CD14-positive monocyte (primary cell): ENCODE results near the gene HSD17B14. TPM values are rescaled to one million over a fixed set of nuclear protein-coding genes. Genes with fewer than 3 reads are reported as not detected.
A peak's percentile ranks its signal among the peaks of the same experiment; 100 is the strongest.

ENCODE experiments used
- DNase-seq, 3 donors: peaks; one replicate each; pipeline ENCODE4 v3.0.0-alpha.2; 2011 to 2022
- H2AFZ ChIP-seq: 2 replicates; pipeline ENCODE4 v1.6.0; 2012; ENCODE audit warnings: mild to moderate bottlenecking, low read depth, low read length, inconsistent platforms; ENCODE audit not compliant: insufficient read depth, poor library complexity, severe bottlenecking
- H3K27ac ChIP-seq, 2 donors: 1 replicate in 1 of 2; 2 replicates in 1 of 2; pipeline ENCODE4 v1.5.1; 2012 to 2013; ENCODE audit warnings: low read length in 2 of 2, control low read depth in 1 of 2, inconsistent platforms in 1 of 2, low read depth in 1 of 2, mild to moderate bottlenecking in 1 of 2
- H3K27me3 ChIP-seq, 2 donors: one replicate each; pipeline versions ENCODE4 v1.6.0 to v1.6.1; 2011 to 2013; ENCODE audit warnings: low read length in 2 of 2; ENCODE audit not compliant: control insufficient read depth in 2 of 2, insufficient read depth in 2 of 2
- H3K36me3 ChIP-seq, 2 donors: replicated peaks in 1 of 2; 1 replicate in 1 of 2; 2 replicates in 1 of 2; pipeline versions ENCODE4 v1.5.1 to v1.6.1; 2012 to 2013; ENCODE audit warnings: low read length in 2 of 2, control low read depth in 1 of 2, inconsistent platforms in 1 of 2, mild to moderate bottlenecking in 1 of 2; ENCODE audit not compliant: insufficient read depth in 2 of 2, control insufficient read depth in 1 of 2
- H3K4me1 ChIP-seq, 2 donors: 1 replicate in 1 of 2; 2 replicates in 1 of 2; pipeline versions ENCODE4 v1.5.1 to v1.6.1; 2012 to 2013; ENCODE audit warnings: low read length in 2 of 2, control low read depth in 1 of 2, inconsistent platforms in 1 of 2, mild to moderate bottlenecking in 1 of 2, moderate library complexity in 1 of 2; ENCODE audit not compliant: insufficient read depth in 2 of 2, control insufficient read depth in 1 of 2
- H3K4me2 ChIP-seq: replicated peaks from 2 replicates; pipeline ENCODE3; 2012; ENCODE audit warnings: low read length, moderate library complexity, mild to moderate bottlenecking; ENCODE audit not compliant: poor library complexity, severe bottlenecking; ENCODE audit errors: extremely low read depth
- H3K4me3 ChIP-seq, 3 experiments: fragments of 200-600 bp in 1 of 3; sonication (generic) in 1 of 3; replicated peaks in 1 of 3; 1 replicate in 2 of 3; 2 replicates in 1 of 3; pipeline ENCODE4 v1.5.1; 2011 to 2013; ENCODE audit warnings: low read length in 3 of 3, mild to moderate bottlenecking in 3 of 3, control low read depth in 2 of 3, low read depth in 2 of 3, inconsistent platforms in 1 of 3, moderate library complexity in 1 of 3
- H3K79me2 ChIP-seq: 2 replicates; pipeline ENCODE4 v1.6.0; 2012; ENCODE audit warnings: mild to moderate bottlenecking, control low read depth, inconsistent platforms, low read length, moderate library complexity; ENCODE audit not compliant: insufficient read depth
- H3K9ac ChIP-seq: 2 replicates; pipeline ENCODE4 v1.6.0; 2017; ENCODE audit warnings: low read length, mild to moderate bottlenecking; ENCODE audit not compliant: insufficient read depth, poor library complexity, severe bottlenecking
- H3K9me3 ChIP-seq, 2 donors: replicated peaks in 1 of 2; 1 replicate in 1 of 2; 2 replicates in 1 of 2; pipeline versions ENCODE4 v1.5.1 to v1.6.1; 2012 to 2013; ENCODE audit warnings: low read length in 2 of 2, control low read depth in 1 of 2; ENCODE audit not compliant: control insufficient read depth in 1 of 2, insufficient read depth in 1 of 2
- H4K20me1 ChIP-seq: 2 replicates; pipeline ENCODE4 v1.6.0; 2012; ENCODE audit warnings: mild to moderate bottlenecking, low read length, control low read depth, moderate library complexity; ENCODE audit not compliant: insufficient read depth
- H3K27ac Mint-ChIP-seq, 7 donors: one replicate each; pipeline ENCODE4 v1.8.0; 2020; ENCODE audit warnings: mild to moderate bottlenecking in 7 of 7, mixed read lengths in 7 of 7, moderate library complexity in 6 of 7, inconsistent platforms in 2 of 7
- H3K27me3 Mint-ChIP-seq, 3 donors: one replicate each; pipeline ENCODE4 v1.8.0; 2021 to 2022; ENCODE audit warnings: low read depth in 3 of 3, mild to moderate bottlenecking in 3 of 3, mixed read lengths in 3 of 3, moderate library complexity in 3 of 3, inconsistent platforms in 1 of 3
- H3K36me3 Mint-ChIP-seq, 2 donors: one replicate each; pipeline ENCODE4 v1.8.0; 2020; ENCODE audit warnings: mixed read lengths in 2 of 2, inconsistent platforms in 1 of 2, mild to moderate bottlenecking in 1 of 2
- H3K4me1 Mint-ChIP-seq: one replicate; pipeline ENCODE4 v1.8.0; 2020; ENCODE audit warnings: mild to moderate bottlenecking, mixed read lengths
- H3K4me3 Mint-ChIP-seq, 2 donors: one replicate each; pipeline ENCODE4 v1.8.0; 2020; ENCODE audit warnings: mild to moderate bottlenecking in 2 of 2, mixed read lengths in 2 of 2, moderate library complexity in 1 of 2
- H3K9me3 Mint-ChIP-seq, 7 donors: one replicate each; pipeline ENCODE4 v1.8.0; 2020 to 2022; ENCODE audit warnings: mixed read lengths in 7 of 7, mild to moderate bottlenecking in 6 of 7, moderate library complexity in 6 of 7, inconsistent platforms in 2 of 7
- CTCF ChIP-seq: fragments of 200-600 bp; IDR thresholded peaks from one replicate; pipeline ENCODE4 v1.8.0; 2022; ENCODE audit warnings: antibody characterized with exemption, mild to moderate bottlenecking
- WGBS: methylation state at CpG from one replicate; pipeline ENCODE4 v1.1.5; 2013; ENCODE audit warnings: missing lambda C conversion rate; ENCODE audit not compliant: insufficient coverage; 5-methylcytosine and 5-hydroxymethylcytosine counted together
- intact Hi-C, 2 donors: fragments of 100-400 bp; cut with micrococcal nuclease; formaldehyde crosslinking; loops; one replicate each; pipeline versions ENCODE4 v1.15.0 to v1.15.1; 2023
- polyA plus RNA-seq, 3 donors: library from polyadenylated mRNA; depleted of rRNA in 1 of 3; unstranded in 2 of 3; stranded (reverse) in 1 of 3; fragments of 300-500 nt in 2 of 3; fragments of >200 nt in 1 of 3; fragmentation: Illumina TruSeq in 2 of 3; gene quantifications; 1 replicate in 2 of 3; 2 replicates in 1 of 3; pipeline ENCODE4 v1.2.3, GENCODE V29; 2012 to 2021

The HSD17B14 gene
- polyA plus RNA-seq, 3 donors: not detected

- Histone ChIP-seq H3K79me2 (peaks cover 26% of the 10 kb centered on the region), H3K9ac (no peak overlapping the region), H2AFZ (no peak overlapping the region), H3K36me3 (peaks cover 8% of the 10 kb centered on the region in 2 donors), H4K20me1 (peaks cover 28% of the 10 kb centered on the region), H3K27ac (no peak overlapping the region), H3K9me3 (no peaks in the 10 kb centered on the region), H3K4me2 (no peak overlapping the region), H3K27me3 (peaks cover 0 to 9% of the 10 kb centered on the region in 2 donors), H3K4me1 (peaks cover 28% of the 10 kb centered on the region in 2 donors), H3K4me3 (no peak overlapping the region)
- Mint-ChIP-seq H3K27ac (no peak overlapping the region), H3K4me3 (no peak overlapping the region), H3K9me3 (peaks cover 5 to 16% (median 8%) of the 10 kb centered on the region in 7 donors), H3K4me1 (peaks cover 25% of the 10 kb centered on the region), H3K36me3 (peaks cover 19 to 27% of the 10 kb centered on the region in 2 donors), H3K27me3 (peaks cover 7 to 20% (median 17%) of the 10 kb centered on the region in 3 donors)
- TF ChIP-seq CTCF: no peak
- intact Hi-C loops: loop anchor here in 1 of 2 donors (10.0 kb wide), 1 partner anchor 545 kb away; the partner anchor contains the start of gene EMP3
- 86% methylated on average over 5 of the region's 9 CpGs for WGBS
- DNase-seq: no peak
These were observed 33.8 kb upstream of the HSD17B14 start for GRCh38 chr19:48870048-48870447.

DNA sequence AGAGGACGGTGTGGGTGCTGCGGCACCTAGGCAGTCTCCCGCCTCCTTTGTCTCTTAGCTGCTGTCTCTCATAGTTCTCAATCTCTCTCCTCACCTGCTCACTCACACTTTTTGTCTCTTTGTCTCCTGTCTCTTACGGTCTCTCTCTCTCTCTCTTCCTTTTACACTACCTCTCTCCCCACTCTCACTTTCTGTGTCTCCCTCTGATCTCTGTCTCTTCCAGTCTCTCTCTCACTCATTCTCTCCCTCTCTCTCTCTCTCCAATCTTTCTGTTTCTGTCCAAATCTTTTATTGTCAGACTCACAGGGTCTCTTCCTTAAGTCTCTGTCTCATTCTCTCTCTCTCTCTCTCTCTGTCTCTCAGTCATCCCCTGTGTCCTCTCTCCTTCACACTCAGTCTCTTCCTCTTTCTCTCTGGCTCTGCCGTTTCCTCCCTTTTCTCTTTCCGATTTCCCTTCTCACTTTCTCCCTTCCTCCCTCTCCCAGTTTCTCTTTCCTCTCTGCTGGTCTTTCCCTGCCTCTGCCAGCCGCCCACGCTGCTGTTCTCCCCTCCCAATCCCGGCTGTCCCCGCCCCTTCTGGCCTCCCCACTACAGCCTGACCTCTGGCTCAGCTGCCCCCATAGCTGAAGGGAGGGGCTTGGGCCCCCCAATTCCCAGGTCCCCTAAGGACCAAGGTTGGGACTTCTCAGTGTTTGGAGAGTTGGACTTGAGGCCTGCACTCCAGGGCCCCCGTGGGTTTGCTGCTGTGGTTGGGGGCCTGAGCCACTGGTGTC is 32.0 kb upstream of the HSD17B14 start, which contains the start of gene PLEKHA4:
Gene PLEKHA4, minus strand, starts transcription at position 504 of the 773 bp plus-strand sequence. CDS start 997 bp downstream, outside the sequence.
- H3K4me3 ChIP-seq: no peak within 1 kb of the TSS
- no peak within 1 kb of the TSS for H2AFZ ChIP-seq
- peaks cover 0 to under 1% of the 10 kb centered on the region in 2 donors for H3K36me3 ChIP-seq
- H3K4me1 ChIP-seq: peaks cover 13% of the 10 kb centered on the region in 2 donors
- intact Hi-C loops: no loop called here
- peaks cover 0 to 10% (median 5%) of the 10 kb centered on the region in 7 donors for H3K9me3 Mint-ChIP-seq
- peak within 1 kb of the TSS in 4 of 7 donors; percentile 1 to 73 (median 49) for H3K27ac Mint-ChIP-seq
- H3K4me2 ChIP-seq: no peak within 1 kb of the TSS
- TF ChIP-seq CTCF: no peak
- H3K4me1 Mint-ChIP-seq: peaks cover 11% of the 10 kb centered on the region
- peaks cover 0 to 9% of the 10 kb centered on the region in 2 donors for H3K27me3 ChIP-seq
- H3K79me2 ChIP-seq: peaks cover 11% of the 10 kb centered on the region
- H3K27me3 Mint-ChIP-seq: peaks cover 12 to 17% (median 13%) of the 10 kb centered on the region in 3 donors
- no peaks in the 10 kb centered on the region for H3K9me3 ChIP-seq
- peak in 1 of 3 donors; percentile 44 for DNase-seq
- 48% methylated on average over 5 of the region's 11 CpGs for WGBS
- no peak within 1 kb of the TSS for H3K27ac ChIP-seq
- peaks cover 5 to 10% of the 10 kb centered on the region in 2 donors for H3K36me3 Mint-ChIP-seq
- no peak within 1 kb of the TSS for H3K9ac ChIP-seq
- H4K20me1 ChIP-seq: peaks cover 10% of the 10 kb centered on the region
- H3K4me3 Mint-ChIP-seq: peak within 1 kb of the TSS in 1 of 2 donors; percentile 50
